ENCODE results near the gene NOC3L.

- no peak for TF ChIP-seq SP1 (CRISPR knock-in tag; IDR thresholded peaks at IDR 0.05)
- TF ChIP-seq, protein P1, sequence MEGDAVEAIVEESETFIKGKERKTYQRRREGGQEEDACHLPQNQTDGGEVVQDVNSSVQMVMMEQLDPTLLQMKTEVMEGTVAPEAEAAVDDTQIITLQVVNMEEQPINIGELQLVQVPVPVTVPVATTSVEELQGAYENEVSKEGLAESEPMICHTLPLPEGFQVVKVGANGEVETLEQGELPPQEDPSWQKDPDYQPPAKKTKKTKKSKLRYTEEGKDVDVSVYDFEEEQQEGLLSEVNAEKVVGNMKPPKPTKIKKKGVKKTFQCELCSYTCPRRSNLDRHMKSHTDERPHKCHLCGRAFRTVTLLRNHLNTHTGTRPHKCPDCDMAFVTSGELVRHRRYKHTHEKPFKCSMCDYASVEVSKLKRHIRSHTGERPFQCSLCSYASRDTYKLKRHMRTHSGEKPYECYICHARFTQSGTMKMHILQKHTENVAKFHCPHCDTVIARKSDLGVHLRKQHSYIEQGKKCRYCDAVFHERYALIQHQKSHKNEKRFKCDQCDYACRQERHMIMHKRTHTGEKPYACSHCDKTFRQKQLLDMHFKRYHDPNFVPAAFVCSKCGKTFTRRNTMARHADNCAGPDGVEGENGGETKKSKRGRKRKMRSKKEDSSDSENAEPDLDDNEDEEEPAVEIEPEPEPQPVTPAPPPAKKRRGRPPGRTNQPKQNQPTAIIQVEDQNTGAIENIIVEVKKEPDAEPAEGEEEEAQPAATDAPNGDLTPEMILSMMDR (IDR thresholded peaks at IDR 0.05 in 2 of 3, conservative IDR thresholded peaks at IDR 0.05 in 1 of 3; ENCODE audit: insufficient read depth in 2 of 3, low read depth in 1 of 3, low read length in 3 of 3), result no peak
- TF ChIP-seq NFIC (IDR thresholded peaks at IDR 0.05), result no peak
- TF ChIP-seq, protein P2, sequence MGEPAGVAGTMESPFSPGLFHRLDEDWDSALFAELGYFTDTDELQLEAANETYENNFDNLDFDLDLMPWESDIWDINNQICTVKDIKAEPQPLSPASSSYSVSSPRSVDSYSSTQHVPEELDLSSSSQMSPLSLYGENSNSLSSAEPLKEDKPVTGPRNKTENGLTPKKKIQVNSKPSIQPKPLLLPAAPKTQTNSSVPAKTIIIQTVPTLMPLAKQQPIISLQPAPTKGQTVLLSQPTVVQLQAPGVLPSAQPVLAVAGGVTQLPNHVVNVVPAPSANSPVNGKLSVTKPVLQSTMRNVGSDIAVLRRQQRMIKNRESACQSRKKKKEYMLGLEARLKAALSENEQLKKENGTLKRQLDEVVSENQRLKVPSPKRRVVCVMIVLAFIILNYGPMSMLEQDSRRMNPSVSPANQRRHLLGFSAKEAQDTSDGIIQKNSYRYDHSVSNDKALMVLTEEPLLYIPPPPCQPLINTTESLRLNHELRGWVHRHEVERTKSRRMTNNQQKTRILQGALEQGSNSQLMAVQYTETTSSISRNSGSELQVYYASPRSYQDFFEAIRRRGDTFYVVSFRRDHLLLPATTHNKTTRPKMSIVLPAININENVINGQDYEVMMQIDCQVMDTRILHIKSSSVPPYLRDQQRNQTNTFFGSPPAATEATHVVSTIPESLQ (CRISPR knock-in tag; IDR thresholded peaks at IDR 0.05), result no peak
- no peak for TF ChIP-seq TEAD4 (IDR thresholded peaks at IDR 0.05; ENCODE audit: low read length)
- no peak for TF ChIP-seq TEAD4 (CRISPR knock-in tag; IDR thresholded peaks at IDR 0.05; ENCODE audit: borderline replicate concordance)
- TF ChIP-seq CBX8 (IDR thresholded peaks at IDR 0.05; ENCODE audit: borderline replicate concordance, extremely low read depth, low read depth, low read length, poor library complexity, severe bottlenecking), result no peak
- TF ChIP-seq POLR2A (conservative IDR thresholded peaks at IDR 0.05), result no peak
- TF ChIP-seq U2AF1 (optimal IDR thresholded peaks at IDR 0.05; ENCODE audit: low read depth, low read length), result no peak
- TF ChIP-seq EHMT2 (IDR thresholded peaks at IDR 0.05), result no peak
- no peak for TF ChIP-seq POLR2AphosphoS5 (IDR thresholded peaks at IDR 0.05; ENCODE audit: control insufficient read depth, insufficient read depth, low read depth, low read length)
- no peak for TF ChIP-seq ZZZ3 (IDR thresholded peaks at IDR 0.05)
- TF ChIP-seq PRDM10 (IDR thresholded peaks at IDR 0.05; ENCODE audit: partially characterized antibody), result no peak
- no peak for TF ChIP-seq SMARCB1 (IDR thresholded peaks at IDR 0.05; ENCODE audit: insufficient read length, low read depth)
- TF ChIP-seq TEAD1 (CRISPR knock-in tag; IDR thresholded peaks at IDR 0.05), result no peak
These were observed 36.0 kb upstream of the NOC3L start for GRCh38 chr10:94398762-94399161.
